ENCODE results near the gene PLSCR1.

The PLSCR1 gene

GRCh38 chr3:146542978-146543377 lies 1.4 kb downstream of the PLSCR1 start:
- TF ChIP-seq CTCF (conservative IDR thresholded peaks at IDR 0.05; ENCODE audit: low read depth, low read length), result no peak
- peak overlapping the region; percentile 81 for H3K4me3 ChIP-seq (ENCODE audit: low read length)
- no peak for DNase-seq (ENCODE audit: low read depth)

- TF ChIP-seq CTCF (conservative IDR thresholded peaks at IDR 0.05; ENCODE audit: low read depth, low read length), result no peak
- DNase-seq (ENCODE audit: low read depth), result no peak
- no peak overlapping the region for H3K4me3 ChIP-seq (ENCODE audit: low read length)
These were observed 2.2 kb downstream of the PLSCR1 start for GRCh38 chr3:146542179-146542578.

- no peak overlapping the region for H3K4me3 ChIP-seq (ENCODE audit: low read length)
- DNase-seq (ENCODE audit: low read depth), result no peak
- TF ChIP-seq CTCF (conservative IDR thresholded peaks at IDR 0.05; ENCODE audit: low read depth, low read length), result no peak
These were observed 3.4 kb downstream of the PLSCR1 start for GRCh38 chr3:146540978-146541377.

- no peak for DNase-seq (ENCODE audit: low read depth)
- no peak for TF ChIP-seq CTCF (conservative IDR thresholded peaks at IDR 0.05; ENCODE audit: low read depth, low read length)
- no peak overlapping the region for H3K4me3 ChIP-seq (ENCODE audit: low read length)
These were observed 4.2 kb downstream of the PLSCR1 start for GRCh38 chr3:146540236-146540635.

GRCh38 chr3:146539315-146539714 lies 5.1 kb downstream of the PLSCR1 start:
- DNase-seq (ENCODE audit: low read depth), result no peak
- H3K4me3 ChIP-seq (ENCODE audit: low read length), result no peak overlapping the region
- TF ChIP-seq CTCF (conservative IDR thresholded peaks at IDR 0.05; ENCODE audit: low read depth, low read length), result no peak

GRCh38 chr3:146537603-146538002 lies 6.8 kb downstream of the PLSCR1 start:
- no peak for TF ChIP-seq CTCF (conservative IDR thresholded peaks at IDR 0.05; ENCODE audit: low read depth, low read length)
- DNase-seq (ENCODE audit: low read depth), result no peak
- H3K4me3 ChIP-seq (ENCODE audit: low read length), result no peak overlapping the region

GRCh38 chr3:146536681-146537080 lies 7.7 kb downstream of the PLSCR1 start:
- no peak overlapping the region for H3K4me3 ChIP-seq (ENCODE audit: low read length)
- no peak for TF ChIP-seq CTCF (conservative IDR thresholded peaks at IDR 0.05; ENCODE audit: low read depth, low read length)
- DNase-seq (ENCODE audit: low read depth), result no peak

Data from retinal pigment epithelial cell (primary cell).